AG09309 (cell line): ENCODE measurements around the gene PRSS38.

Experiments
- DNase-seq: peaks from one replicate; pipeline ENCODE4 v3.0.0-alpha.2; 2010; ENCODE audit warnings: low read depth
- H3K4me3 ChIP-seq: 2 replicates; pipeline ENCODE4 v1.5.1; 2011; ENCODE audit warnings: mild to moderate bottlenecking, low read depth, low read length, moderate library complexity; ENCODE audit not compliant: control insufficient read depth
- CTCF ChIP-seq: IDR thresholded peaks from 2 replicates; pipeline ENCODE4 v1.5.1; 2011; ENCODE audit warnings: mild to moderate bottlenecking, low read depth, low read length, inconsistent platforms; ENCODE audit not compliant: insufficient read depth, control insufficient read depth; ENCODE audit errors: missing control alignments

Gene PRSS38

GRCh38 chr1:227789084-227790033 lies 26.1 kb upstream of the PRSS38 start:
- peak overlapping the region; percentile 58 for H3K4me3 ChIP-seq
- DNase-seq: no peak
- peak; percentile 39 for TF ChIP-seq CTCF

DNA sequence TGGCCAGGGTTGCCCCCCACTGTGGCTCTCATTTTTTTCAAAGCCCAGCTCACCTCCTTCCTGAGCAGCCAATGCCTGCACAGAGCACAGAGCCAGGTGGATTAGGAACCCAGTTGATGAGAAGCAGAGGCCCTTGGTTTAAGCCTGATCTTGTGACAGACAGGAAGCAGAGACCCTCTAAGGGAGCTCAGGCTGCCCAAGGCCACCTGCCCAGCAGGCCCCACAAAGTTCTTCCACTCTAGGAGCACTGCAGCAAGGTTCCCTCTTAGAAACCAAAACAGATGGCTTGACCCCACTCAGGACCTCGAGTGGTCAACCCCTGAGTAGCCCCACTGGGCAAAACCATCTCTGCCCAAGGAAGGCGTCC lies 25.5 kb upstream of the PRSS38 start:
- H3K4me3 ChIP-seq: no peak overlapping the region
- TF ChIP-seq CTCF: no peak
- no peak for DNase-seq

- TF ChIP-seq CTCF: no peak
- no peak overlapping the region for H3K4me3 ChIP-seq
Measured at GRCh38 chr1:227790868-227791267, 24.6 kb upstream of the PRSS38 start.

GRCh38 chr1:227791425-227792143 lies 23.9 kb upstream of the PRSS38 start:
- H3K4me3 ChIP-seq: no peak overlapping the region
- DNase-seq: no peak
- no peak for TF ChIP-seq CTCF

More at GRCh38 chr1:227790868-227791267, 24.6 kb upstream of the PRSS38 start:
- DNase-seq: no peak

DNA sequence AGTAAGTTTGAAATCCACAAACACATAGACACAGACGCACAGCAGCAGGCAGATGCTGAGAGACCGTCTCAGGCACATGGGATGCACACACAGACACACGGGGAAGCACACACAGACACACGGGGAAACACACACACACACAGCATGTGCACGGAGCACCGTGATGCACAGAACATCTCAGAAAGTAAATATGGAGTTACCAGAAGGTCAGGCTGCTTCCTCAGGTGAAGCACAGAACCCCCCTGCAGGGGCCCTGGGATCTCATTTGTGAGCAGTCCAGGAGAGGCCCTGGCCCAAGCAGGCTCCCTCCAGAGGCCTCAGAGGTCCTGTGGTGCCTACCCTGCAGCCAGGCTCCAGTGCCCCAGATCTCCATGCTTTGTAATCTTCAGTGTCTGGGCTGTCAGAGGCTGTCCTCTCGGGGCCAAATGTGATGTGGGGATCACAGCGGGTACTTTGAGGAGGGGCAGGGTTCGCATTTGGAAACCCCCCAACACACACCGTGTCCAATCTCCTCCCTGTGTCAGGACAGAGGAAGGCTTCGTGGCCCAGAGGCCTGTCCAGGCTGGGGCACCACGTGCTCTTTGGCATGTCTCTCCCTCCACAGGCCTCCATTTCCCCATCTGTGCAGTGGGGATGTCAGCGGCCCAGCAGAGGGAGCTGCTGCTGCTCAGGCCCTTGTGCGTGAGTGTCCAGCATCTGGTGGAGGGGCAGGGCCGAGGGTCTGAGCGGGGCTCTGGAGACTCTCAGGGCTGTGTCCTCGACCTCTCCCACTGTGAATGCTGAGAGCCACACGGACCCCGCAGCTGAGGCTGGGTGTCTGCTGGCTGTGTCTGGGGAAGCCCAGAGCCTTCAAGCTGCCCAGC lies 23.0 kb upstream of the PRSS38 start:
- DNase-seq: no peak
- no peak for TF ChIP-seq CTCF
- no peak overlapping the region for H3K4me3 ChIP-seq

GRCh38 chr1:227793079-227793947 lies 22.2 kb upstream of the PRSS38 start:
- DNase-seq: no peak
- H3K4me3 ChIP-seq: no peak overlapping the region
- TF ChIP-seq CTCF: no peak
